ENCODE data around the gene CRB2. TPM values are rescaled to one million over a fixed set of nuclear protein-coding genes. Genes with fewer than 3 reads are reported as not detected.

The CRB2 gene
- under 1 TPM in 1 of 3 donors, not detected in 2; 0.03 TPM for total RNA-seq

GRCh38 chr9:123355761-123356431 is at the start of gene CRB2:
Gene CRB2 (plus strand): TSS chr9:123356197. CDS start chr9:123356261, 64 bp downstream.
- no peaks in the 10 kb centered on the region for H3K9me3 Mint-ChIP-seq
- no peak within 1 kb of the TSS for H3K4me3 Mint-ChIP-seq
- DNase-seq: no peak
- H3K27me3 Mint-ChIP-seq (ENCODE audit: low read depth): peaks cover 14% of the 10 kb centered on the region
- ATAC-seq: no peak
- H3K36me3 Mint-ChIP-seq (ENCODE audit: insufficient read depth): no peaks in the 10 kb centered on the region
- H3K4me1 Mint-ChIP-seq (ENCODE audit: low read depth): peaks cover 30% of the 10 kb centered on the region

GRCh38 chr9:123309611-123310010 is 46.4 kb upstream of the CRB2 start:
- ATAC-seq: no peak
- no peak for DNase-seq
- Mint-ChIP-seq H3K4me3 (no peak overlapping the region), H3K36me3 (ENCODE audit: insufficient read depth) (no peaks in the 10 kb centered on the region), H3K27me3 (ENCODE audit: low read depth) (no peaks in the 10 kb centered on the region), H3K4me1 (ENCODE audit: low read depth) (peaks cover 16% of the 10 kb centered on the region), H3K9me3 (no peaks in the 10 kb centered on the region)

DNA sequence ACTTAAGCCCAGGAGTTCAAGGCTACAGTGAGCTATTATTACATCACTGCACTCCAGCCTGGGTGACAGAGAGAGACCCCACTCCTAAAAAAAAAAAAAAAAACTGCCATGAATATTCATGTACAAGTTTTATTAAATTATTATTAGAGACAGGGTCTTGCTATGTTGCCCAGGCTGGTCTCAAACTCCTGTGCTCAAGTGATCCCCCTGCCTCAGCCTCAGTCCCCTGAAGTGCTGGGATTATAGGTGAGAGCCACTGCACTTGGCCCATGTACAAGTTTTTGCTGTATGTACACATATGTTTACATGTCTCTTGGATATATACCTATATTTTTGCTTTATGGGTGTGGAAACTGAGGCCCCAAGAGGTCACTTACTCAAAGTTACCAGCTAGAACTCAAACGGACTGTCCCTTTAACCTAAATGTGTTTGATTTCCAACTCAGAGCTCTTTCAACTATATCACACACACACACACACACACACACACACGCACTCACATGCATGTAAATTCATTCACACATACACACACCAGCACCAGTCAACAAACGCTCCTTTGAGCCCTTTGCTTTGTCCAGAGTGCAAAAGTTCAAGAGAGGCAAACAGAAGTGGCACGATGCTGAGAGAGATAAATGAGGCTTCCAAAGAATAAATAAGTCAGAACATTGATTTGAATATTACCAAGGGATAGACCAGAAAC is 45.3 kb upstream of the CRB2 start:
- DNase-seq: no peak
- Mint-ChIP-seq H3K4me1 (ENCODE audit: low read depth) (peaks cover 8% of the 10 kb centered on the region), H3K27me3 (ENCODE audit: low read depth) (no peaks in the 10 kb centered on the region), H3K4me3 (no peak overlapping the region), H3K36me3 (ENCODE audit: insufficient read depth) (no peaks in the 10 kb centered on the region), H3K9me3 (no peaks in the 10 kb centered on the region)
- ATAC-seq: no peak

DNA sequence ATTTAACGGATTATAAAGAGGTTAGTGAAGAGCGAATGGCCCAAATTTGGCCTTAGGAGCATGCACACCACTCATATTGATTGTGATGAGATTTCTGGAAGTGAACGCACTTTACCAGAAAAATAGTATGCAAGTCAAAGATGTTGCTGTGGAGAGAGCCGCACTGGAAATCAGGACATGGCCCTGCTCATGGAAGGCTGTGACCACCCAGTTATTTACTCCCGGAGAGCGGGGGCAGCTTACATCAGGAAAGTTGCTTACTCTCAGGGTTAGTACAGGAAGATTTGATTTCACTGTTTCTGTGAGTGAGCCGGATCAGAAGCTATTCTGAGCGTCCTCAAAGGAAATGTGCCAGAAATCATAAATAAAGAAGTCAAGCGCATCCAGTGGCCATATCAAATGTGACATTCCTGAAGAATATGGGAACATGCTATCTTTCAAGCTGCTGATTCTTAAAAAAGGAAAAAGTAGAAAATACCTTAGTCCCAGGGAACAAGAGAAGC is 44.7 kb upstream of the CRB2 start:
- DNase-seq: no peak
- no peaks in the 10 kb centered on the region for H3K36me3 Mint-ChIP-seq (ENCODE audit: insufficient read depth)

GRCh38 chr9:123312306-123312877 is 43.6 kb upstream of the CRB2 start:
- peaks cover 5% of the 10 kb centered on the region for H3K4me1 Mint-ChIP-seq (ENCODE audit: low read depth)
- H3K9me3 Mint-ChIP-seq: no peaks in the 10 kb centered on the region
- DNase-seq (no peak), ATAC-seq (no peak)
- no peaks in the 10 kb centered on the region for H3K27me3 Mint-ChIP-seq (ENCODE audit: low read depth)
- no peak overlapping the region for H3K4me3 Mint-ChIP-seq
- H3K36me3 Mint-ChIP-seq (ENCODE audit: insufficient read depth): no peaks in the 10 kb centered on the region

More for the DNA sequence above, 44.7 kb upstream of the CRB2 start:
- H3K4me1 Mint-ChIP-seq (ENCODE audit: low read depth): peaks cover 5% of the 10 kb centered on the region
- ATAC-seq: no peak
- H3K4me3 Mint-ChIP-seq: no peak overlapping the region
- no peaks in the 10 kb centered on the region for H3K9me3 Mint-ChIP-seq
- H3K27me3 Mint-ChIP-seq (ENCODE audit: low read depth): no peaks in the 10 kb centered on the region

GRCh38 chr9:123314617-123315016 is 41.4 kb upstream of the CRB2 start:
- DNase-seq (no peak), ATAC-seq (no peak)
- no peaks in the 10 kb centered on the region for H3K27me3 Mint-ChIP-seq (ENCODE audit: low read depth)
- H3K4me1 Mint-ChIP-seq (ENCODE audit: low read depth): peaks cover 5% of the 10 kb centered on the region
- no peaks in the 10 kb centered on the region for H3K9me3 Mint-ChIP-seq
- H3K36me3 Mint-ChIP-seq (ENCODE audit: insufficient read depth): no peaks in the 10 kb centered on the region
- H3K4me3 Mint-ChIP-seq: no peak overlapping the region

GRCh38 chr9:123315635-123316034 is 40.4 kb upstream of the CRB2 start:
- Mint-ChIP-seq H3K36me3 (ENCODE audit: insufficient read depth) (no peaks in the 10 kb centered on the region), H3K4me3 (no peak overlapping the region), H3K4me1 (ENCODE audit: low read depth) (peaks cover 6% of the 10 kb centered on the region), H3K27me3 (ENCODE audit: low read depth) (no peaks in the 10 kb centered on the region), H3K9me3 (no peaks in the 10 kb centered on the region)
- DNase-seq (no peak), ATAC-seq (no peak)

- Mint-ChIP-seq H3K4me1 (ENCODE audit: low read depth) (peaks cover 9% of the 10 kb centered on the region), H3K9me3 (no peaks in the 10 kb centered on the region), H3K36me3 (ENCODE audit: insufficient read depth) (no peaks in the 10 kb centered on the region), H3K4me3 (no peak overlapping the region), H3K27me3 (ENCODE audit: low read depth) (no peaks in the 10 kb centered on the region)
- ATAC-seq (no peak), DNase-seq (no peak)
These were observed 39.8 kb upstream of the CRB2 start for GRCh38 chr9:123316053-123316718.

GRCh38 chr9:123318202-123318601 is 37.8 kb upstream of the CRB2 start:
- peaks cover 24% of the 10 kb centered on the region for H3K4me1 Mint-ChIP-seq (ENCODE audit: low read depth)
- no peaks in the 10 kb centered on the region for H3K9me3 Mint-ChIP-seq
- no peak for ATAC-seq
- no peaks in the 10 kb centered on the region for H3K36me3 Mint-ChIP-seq (ENCODE audit: insufficient read depth)
- no peak overlapping the region for H3K4me3 Mint-ChIP-seq
- no peaks in the 10 kb centered on the region for H3K27me3 Mint-ChIP-seq (ENCODE audit: low read depth)
- no peak for DNase-seq

DNA sequence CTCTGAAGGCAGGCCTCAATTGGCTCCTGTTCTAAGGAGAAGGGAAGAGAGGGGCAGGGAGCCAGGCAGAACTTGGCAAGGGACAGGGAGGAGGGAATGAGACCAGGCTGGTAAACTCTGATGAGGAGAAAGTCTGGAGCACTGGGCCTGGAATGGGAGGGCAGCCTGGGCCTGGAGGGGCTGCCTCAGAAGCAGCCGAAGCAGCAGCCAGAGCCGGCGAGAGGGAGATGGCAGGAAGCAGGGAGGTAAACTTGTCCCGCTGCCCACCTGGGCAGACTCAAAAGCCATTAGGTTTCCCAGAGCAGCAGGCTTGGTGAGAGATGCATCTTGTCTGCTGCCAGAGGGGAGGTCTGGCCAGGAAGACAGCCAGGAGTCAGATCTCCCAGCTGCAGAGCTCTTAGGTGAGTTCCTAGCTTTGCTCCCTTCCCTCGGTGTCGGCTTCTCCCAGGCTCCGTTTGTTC is 37.0 kb upstream of the CRB2 start:
- no peaks in the 10 kb centered on the region for H3K9me3 Mint-ChIP-seq
- ATAC-seq: no peak
- no peaks in the 10 kb centered on the region for H3K36me3 Mint-ChIP-seq (ENCODE audit: insufficient read depth)
- no peak overlapping the region for H3K4me3 Mint-ChIP-seq
- H3K4me1 Mint-ChIP-seq (ENCODE audit: low read depth): peaks cover 27% of the 10 kb centered on the region
- no peaks in the 10 kb centered on the region for H3K27me3 Mint-ChIP-seq (ENCODE audit: low read depth)
- DNase-seq: no peak

- H3K4me3 Mint-ChIP-seq: no peak overlapping the region
These were observed 36.3 kb upstream of the CRB2 start for GRCh38 chr9:123319541-123320339.

DNA sequence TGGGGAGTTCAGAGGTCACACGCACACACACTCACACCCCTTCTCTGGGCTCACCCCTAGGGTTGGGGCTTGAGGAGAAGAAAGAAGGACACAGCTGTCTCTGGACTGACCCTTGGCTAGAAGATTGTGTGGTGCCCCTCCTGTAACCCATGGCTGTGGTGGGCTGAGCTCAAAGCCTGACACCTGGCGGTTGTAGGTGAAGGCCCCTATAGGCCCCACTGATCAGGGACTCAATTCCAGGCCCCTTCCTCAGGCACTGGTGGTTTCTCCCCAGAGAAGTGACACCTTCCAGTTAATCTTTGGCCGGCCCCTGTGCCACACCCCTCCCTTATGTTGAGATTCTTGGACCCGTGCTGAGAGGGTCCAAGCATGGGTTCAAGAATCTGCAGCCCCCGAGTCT is 35.2 kb upstream of the CRB2 start:
- no peak overlapping the region for H3K4me3 Mint-ChIP-seq
- no peaks in the 10 kb centered on the region for H3K36me3 Mint-ChIP-seq (ENCODE audit: insufficient read depth)
- H3K27me3 Mint-ChIP-seq (ENCODE audit: low read depth): no peaks in the 10 kb centered on the region
- H3K9me3 Mint-ChIP-seq: no peaks in the 10 kb centered on the region
- DNase-seq (no peak), ATAC-seq (no peak)
- H3K4me1 Mint-ChIP-seq (ENCODE audit: low read depth): peaks cover 34% of the 10 kb centered on the region

More at GRCh38 chr9:123319541-123320339, 36.3 kb upstream of the CRB2 start:
- Mint-ChIP-seq H3K9me3 (no peaks in the 10 kb centered on the region), H3K4me1 (ENCODE audit: low read depth) (peaks cover 29% of the 10 kb centered on the region), H3K36me3 (ENCODE audit: insufficient read depth) (no peaks in the 10 kb centered on the region), H3K27me3 (ENCODE audit: low read depth) (no peaks in the 10 kb centered on the region)
- DNase-seq (no peak), ATAC-seq (no peak)

DNA sequence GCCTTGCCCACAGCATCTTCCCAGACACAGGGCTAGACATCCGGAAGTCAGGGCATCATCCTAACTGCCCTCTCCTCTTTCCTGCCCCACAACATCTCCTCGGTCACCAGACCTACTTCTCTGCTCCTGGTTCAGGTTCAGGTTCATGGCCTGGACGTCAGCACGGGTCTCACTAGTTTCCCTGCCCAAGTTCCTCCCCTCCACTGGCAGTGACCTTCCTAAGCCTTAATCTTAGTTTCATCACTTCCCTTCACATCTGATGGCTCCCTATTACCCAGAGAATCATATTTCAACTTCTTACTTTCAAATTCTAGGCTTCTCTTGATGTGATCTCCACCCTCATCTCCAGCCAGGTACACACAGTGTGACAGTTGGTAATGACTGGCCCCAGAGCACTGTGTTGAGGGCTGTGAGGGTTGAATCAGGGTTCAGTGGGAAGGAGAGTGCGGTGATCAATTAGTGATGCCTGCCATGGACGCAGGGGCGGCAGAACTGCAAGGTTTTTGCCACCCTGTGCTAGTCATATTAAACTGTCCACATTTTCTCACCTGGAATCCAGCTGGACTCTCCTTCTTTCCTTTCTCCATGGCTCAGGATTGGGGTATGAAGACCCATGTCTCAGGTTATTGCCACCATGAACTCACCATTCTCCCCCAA is 34.3 kb upstream of the CRB2 start:
- no peak overlapping the region for H3K4me3 Mint-ChIP-seq
- no peak for ATAC-seq

More for the DNA sequence above, 34.3 kb upstream of the CRB2 start:
- no peaks in the 10 kb centered on the region for H3K27me3 Mint-ChIP-seq (ENCODE audit: low read depth)
- H3K36me3 Mint-ChIP-seq (ENCODE audit: insufficient read depth): no peaks in the 10 kb centered on the region
- H3K9me3 Mint-ChIP-seq: no peaks in the 10 kb centered on the region
- no peak for DNase-seq
- H3K4me1 Mint-ChIP-seq (ENCODE audit: low read depth): peaks cover 34% of the 10 kb centered on the region
